Fibroblast of upper back skin (primary cell): ENCODE measurements around the gene KCNMA1.

Experiments used
- DNase-seq: peaks from one replicate; pipeline ENCODE4 v3.0.0-alpha.2; 2013

KCNMA1 gene

GRCh38 chr10:77121829-77122228, 515.8 kb downstream of the KCNMA1 start:
- DNase-seq = no peak

GRCh38 chr10:77120666-77121376, 516.8 kb downstream of the KCNMA1 start:
- no peak for DNase-seq

GRCh38 chr10:77120012-77120411, 517.6 kb downstream of the KCNMA1 start:
- no peak for DNase-seq

GRCh38 chr10:77118603-77119282, 518.9 kb downstream of the KCNMA1 start:
- DNase-seq = no peak

- DNase-seq = no peak
These were observed 520.1 kb downstream of the KCNMA1 start for GRCh38 chr10:77117501-77117900.

GRCh38 chr10:77116904-77117303, 520.7 kb downstream of the KCNMA1 start:
- DNase-seq = no peak

- DNase-seq = no peak
These were observed 523.3 kb downstream of the KCNMA1 start for GRCh38 chr10:77114181-77114821.

GRCh38 chr10:77111611-77112550, 525.7 kb downstream of the KCNMA1 start:
- DNase-seq = peak; percentile 95

- DNase-seq = no peak
These were observed 526.9 kb downstream of the KCNMA1 start for GRCh38 chr10:77110757-77111156.

- no peak for DNase-seq
These were observed 528.1 kb downstream of the KCNMA1 start for GRCh38 chr10:77109351-77109994.

GRCh38 chr10:77106676-77107075, 530.9 kb downstream of the KCNMA1 start:
- no peak for DNase-seq

GRCh38 chr10:77105761-77106221, 531.8 kb downstream of the KCNMA1 start:
- DNase-seq = peak; percentile 76

- peak; percentile 91 for DNase-seq
These were observed 533.1 kb downstream of the KCNMA1 start for GRCh38 chr10:77104459-77104980.

GRCh38 chr10:77103213-77103612, 534.4 kb downstream of the KCNMA1 start:
- no peak for DNase-seq

GRCh38 chr10:77101341-77101740, 536.3 kb downstream of the KCNMA1 start:
- peak; percentile 35 for DNase-seq

GRCh38 chr10:77099136-77099535, 538.5 kb downstream of the KCNMA1 start:
- no peak for DNase-seq

- DNase-seq = no peak
These were observed 540.0 kb downstream of the KCNMA1 start for GRCh38 chr10:77097625-77098024.

- no peak for DNase-seq
These were observed 544.5 kb downstream of the KCNMA1 start for GRCh38 chr10:77093126-77093525.

- DNase-seq = no peak
These were observed 545.9 kb downstream of the KCNMA1 start for GRCh38 chr10:77091597-77092165.

GRCh38 chr10:77090381-77091356, 546.9 kb downstream of the KCNMA1 start:
- DNase-seq = no peak
